ENCODE results near the gene GPI.

GRCh38 chr19:34408411-34408810, 43.4 kb downstream of the GPI start:
- no peak for TF ChIP-seq CTCF (IDR thresholded peaks at IDR 0.05; ENCODE audit: low read depth, low read length, poor library complexity, severe bottlenecking)
- TF ChIP-seq EZH2phosphoT487 (IDR thresholded peaks at IDR 0.05; ENCODE audit: borderline replicate concordance, low read length) = no peak

Measured in DOHH2 (cell line).